Measurements from ENCODE around the gene KCNH1.

DNA sequence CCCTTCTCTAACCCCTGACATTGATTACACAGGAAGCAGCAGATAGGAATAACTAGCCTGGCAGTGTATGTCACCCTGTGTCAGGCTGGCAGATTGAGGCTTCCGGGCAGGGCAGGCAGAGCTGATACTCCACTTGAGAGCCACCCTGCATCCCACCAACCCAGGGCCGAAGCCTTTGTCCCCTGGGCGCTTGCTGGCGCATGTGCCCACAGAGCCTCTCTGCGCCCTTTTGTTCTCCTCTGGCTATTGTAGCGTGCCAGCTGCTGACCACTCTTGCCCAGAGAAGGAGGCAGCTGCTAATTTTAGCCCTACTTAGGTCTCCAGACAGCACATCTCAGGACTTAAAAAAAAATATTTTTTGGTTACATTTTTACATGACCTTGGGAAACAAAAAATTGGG lies 500.3 kb downstream of the KCNH1 start:
- TF ChIP-seq EZH2 (IDR thresholded peaks at IDR 0.05; ENCODE audit: insufficient read depth, poor library complexity, severe bottlenecking) (no peak), EZH2phosphoT487 (IDR thresholded peaks at IDR 0.05; ENCODE audit: insufficient read depth, low read depth) (no peak)

Measured in GM23248 (cell line).